ENCODE data around the gene MPP3.

Gene MPP3

DNA sequence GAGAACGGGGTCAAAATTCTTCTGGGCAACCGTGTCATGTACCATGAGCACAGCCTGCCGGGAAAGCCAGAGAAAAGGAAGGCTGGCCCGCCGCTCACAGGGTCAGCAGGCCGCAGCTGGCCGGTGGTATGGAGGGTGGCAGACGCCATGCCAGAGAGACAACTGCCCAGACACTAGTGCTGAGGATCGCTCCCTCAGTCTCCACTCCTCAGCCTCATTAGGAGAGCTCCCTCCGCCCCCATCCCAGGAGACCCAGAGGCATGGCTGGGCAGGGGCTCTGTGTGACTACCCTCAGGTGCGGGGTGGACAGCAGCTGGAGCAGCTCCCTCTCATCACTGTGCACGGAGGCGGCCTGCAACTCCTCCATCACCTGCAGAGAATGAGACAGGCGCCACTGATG lies 3.2 kb downstream of the MPP3 start:
- no peak for DNase-seq

DNA sequence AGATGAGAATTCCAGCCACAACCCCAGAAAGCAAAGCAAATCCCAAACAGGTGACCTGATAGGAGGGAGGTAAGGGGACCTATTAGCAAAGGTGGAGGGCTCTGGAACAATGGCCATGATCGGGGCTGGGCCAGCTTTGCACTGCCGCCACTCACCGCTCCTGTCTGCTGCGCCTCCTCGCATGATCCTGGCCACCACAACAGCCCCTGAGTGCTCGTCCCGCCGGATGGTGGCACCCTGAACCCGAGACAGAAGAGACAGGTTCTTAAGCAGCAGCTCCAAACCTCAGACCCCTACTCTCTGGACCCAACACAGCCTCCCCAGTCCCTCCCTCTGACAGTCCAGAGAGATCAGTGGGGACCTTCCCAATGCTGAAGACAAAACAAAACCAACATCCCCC lies 5.3 kb downstream of the MPP3 start:
- no peak for DNase-seq

DNA sequence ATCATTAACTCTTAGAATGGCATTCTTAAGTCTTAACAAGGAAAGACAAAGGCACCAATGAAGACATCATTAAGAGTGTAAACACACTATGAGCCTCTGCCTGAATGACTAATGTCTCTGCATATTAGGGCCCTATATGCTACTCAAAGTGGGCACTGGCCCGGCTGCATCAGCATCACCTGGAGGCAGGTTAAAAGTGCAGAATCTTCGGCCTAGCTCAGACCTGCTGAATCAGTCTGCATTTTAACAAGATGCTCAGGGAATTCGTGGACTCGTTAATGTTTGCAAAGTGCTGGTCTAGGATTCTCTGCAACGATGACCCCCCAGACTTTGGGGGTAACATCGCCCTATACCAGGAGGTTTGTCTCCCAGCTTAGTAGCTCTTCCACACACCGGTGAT lies 6.7 kb downstream of the MPP3 start:
- no peak for DNase-seq

DNA sequence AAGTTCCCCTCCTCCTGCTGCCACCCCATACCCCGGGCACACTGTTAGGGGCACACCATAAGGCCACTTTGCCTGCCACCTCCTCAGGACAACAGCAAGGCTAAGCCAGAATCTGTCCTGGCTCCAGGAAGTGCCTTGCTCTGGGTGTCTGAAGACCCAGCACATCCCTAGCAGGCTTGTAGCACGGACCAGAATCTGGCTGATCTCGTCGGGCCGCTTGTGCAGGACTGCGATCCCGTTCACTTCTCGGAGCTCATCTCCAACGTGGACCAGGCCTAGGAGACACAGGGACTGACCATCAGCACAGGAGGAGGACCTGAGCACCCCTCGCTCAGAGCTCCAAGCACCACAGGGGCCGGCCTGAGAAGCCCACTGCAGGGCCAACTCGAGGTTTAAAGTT lies 7.4 kb downstream of the MPP3 start:
- no peak for DNase-seq

DNA sequence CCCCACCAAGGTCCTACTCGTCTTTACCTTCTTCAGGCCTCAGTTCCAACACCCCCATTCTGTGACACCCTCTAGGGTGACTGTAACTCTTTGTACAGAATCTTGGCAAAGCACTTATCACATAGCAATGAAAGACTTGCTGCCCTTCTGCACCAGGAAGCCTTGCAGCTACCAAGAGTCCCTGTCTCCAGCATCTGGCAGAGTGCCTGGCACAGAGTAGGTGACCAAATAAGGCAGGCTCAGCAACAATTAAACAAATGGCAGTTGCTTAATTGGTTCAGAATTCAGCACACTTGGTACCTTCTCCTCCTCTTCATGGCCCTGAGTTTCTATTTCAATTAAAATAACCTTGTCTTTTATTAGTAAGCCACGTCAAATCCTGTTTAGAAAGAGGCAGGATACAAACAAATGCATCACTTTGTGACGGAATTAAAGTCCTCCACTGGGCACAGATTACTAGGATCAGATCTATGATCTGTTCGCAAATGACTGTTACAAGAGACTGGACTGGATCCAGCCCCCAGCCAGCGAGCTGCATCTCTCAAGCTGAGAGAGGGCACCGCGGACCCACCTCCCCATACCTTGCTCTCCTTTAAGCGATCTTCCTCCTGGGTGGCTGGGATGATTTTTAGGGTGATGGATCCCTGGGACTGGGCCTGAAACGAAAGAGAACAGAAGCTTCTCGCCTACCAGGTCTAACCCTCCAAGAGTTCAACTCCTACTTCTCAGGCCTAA lies 9.4 kb downstream of the MPP3 start:
- no peak for DNase-seq

DNA sequence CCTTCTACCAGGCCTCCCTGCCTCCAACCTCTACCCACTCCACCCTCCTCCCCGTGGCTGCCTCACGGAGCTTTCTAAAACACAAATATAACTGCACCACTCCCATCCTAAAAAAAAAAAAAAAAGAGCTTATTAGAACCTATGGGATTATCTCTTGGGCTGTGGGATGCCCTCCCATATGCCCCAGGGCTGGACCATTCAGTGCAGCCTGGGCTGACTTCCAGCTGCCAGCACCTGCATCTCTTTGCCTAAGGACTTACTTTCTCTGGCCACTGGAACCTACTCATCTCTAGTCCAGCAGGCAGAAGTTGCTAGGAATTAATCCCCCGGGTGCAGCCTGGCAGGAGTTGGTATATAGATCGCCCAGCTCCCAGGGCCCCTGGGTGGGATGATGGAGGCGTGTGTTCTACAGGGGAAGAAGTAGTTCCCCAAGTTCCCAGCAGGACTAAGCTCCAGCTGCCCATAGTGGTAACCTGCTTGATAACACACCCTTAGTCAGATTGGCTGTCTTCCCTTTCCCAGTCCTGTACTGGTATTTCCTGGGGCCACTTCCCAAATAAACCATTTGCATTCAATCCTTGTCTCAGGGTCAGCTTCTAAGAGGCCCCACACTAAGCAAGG lies 10.3 kb downstream of the MPP3 start:
- no peak for DNase-seq

DNA sequence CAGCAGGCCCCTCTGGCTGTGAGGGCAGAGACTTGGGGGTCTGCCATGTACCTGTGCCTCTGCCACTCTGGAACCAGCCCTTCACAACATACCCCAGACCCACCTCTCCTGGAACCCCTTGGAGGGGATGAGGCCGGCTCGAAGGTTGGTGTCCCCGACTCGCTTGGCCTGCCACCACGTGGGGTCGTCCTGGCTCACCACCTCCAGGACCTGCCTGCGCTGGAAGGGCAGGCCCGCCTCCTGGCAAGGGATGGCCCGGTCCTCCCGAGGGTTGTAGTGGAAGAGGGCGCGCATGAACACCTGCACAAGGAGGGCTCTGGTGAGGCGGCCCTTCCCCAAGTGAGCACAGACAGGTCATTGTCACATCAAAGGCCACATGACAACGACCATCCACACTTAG lies 12.2 kb downstream of the MPP3 start:
- DNase-seq: no peak

DNA sequence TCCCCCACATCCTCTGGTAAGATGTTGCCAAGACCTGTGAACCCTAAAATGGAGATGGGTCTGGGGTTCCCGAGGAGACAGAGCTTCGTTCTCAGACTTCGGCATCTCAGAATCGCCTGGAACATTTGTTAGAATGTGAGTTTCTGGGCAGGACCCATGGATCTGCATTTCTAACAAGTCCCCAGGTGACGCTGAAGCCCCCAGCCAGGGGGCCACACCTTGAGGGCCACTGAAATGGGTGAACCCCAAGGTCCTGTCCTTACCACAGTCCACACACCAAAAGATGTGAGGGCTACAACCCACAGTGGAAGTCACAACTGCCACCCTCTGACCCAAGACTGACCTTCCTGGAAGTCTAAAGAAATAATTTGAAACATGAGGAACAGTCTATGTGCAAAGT lies 14.0 kb downstream of the MPP3 start:
- no peak for DNase-seq

DNA sequence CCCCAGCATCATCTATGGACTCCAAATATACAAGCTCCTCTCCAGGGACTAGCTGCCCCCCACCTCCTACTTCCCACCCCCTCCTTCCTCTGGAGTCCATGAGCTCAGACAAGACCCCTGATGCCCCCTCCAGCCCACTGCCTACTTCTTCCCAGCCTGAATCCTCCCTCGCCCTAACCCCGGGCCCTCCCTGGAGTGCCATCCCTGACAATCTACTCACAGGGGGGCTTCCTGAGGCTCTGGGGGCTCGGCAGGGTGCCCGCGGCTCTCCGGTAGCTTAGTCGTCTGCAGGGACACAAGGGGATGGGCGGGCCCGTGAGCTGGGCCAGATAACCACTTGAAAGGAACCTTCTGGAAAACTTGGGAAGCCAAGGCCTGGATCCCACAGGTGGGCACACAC lies 15.1 kb downstream of the MPP3 start:
- DNase-seq: no peak

DNA sequence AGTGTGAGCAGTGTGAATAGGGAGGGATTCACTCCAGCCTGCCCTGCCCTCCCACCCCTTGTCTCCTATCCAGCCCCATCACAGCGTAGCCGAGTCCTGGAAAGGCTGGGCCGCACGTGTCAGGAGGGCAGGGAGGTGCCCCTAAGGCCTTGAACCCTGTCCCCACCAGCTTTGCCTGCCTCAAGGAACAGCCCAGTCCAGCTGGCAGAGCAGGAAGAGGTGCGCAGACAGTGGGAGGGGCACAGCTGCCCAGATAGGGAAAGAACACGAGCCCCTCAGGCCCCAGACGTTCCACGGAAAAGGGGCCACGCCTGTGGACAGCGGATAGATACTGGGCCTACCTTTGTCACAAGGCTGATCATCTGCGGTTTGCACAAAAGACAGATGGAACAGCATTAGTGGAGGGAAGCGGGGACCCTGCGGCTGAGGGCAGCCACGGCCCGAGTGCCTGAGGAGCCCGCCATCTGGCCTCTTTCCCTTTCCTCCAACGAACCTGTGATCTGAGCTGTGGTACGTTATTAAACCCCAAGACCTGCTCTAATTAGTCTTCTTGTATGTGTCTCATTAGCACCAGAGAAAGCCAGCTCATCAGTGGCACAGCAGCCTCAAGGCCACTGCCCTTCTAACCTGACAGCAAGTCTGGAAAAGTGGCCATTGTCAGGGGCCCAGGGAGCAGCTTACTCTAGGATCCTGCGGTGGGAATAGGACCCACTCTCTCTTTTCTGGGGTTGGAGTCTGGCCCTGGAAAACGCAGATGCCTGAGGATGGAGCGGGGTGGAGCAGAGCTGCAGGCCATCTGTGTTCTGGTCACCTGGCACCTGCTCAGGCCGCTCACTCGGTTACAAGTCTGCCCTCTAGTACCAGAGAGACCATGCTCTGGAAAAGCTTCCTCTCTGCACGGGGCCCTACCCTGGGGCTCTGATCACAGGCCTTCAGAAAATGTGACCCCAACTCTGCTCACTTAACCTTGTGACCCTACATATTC lies 16.3 kb downstream of the MPP3 start:
- no peak for DNase-seq

DNA sequence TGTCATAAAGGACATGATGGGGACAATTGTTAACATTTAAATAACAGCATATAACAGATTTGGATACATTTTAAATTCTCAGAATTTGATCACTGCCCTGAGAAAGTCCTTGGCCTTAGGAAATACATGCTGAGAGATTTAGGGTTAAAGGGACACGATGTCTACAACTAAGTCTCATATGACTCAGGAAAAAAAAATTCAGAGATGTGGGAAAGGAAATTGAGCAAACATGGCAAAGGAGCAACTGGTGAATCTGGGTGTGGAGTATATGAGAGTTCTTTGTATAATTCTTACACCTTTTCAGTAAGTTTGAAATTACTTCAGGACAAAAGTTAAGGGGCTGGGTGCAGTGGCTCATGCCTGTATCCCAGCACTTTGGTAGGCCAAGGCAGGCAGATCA lies 18.2 kb downstream of the MPP3 start:
- no peak for DNase-seq

DNA sequence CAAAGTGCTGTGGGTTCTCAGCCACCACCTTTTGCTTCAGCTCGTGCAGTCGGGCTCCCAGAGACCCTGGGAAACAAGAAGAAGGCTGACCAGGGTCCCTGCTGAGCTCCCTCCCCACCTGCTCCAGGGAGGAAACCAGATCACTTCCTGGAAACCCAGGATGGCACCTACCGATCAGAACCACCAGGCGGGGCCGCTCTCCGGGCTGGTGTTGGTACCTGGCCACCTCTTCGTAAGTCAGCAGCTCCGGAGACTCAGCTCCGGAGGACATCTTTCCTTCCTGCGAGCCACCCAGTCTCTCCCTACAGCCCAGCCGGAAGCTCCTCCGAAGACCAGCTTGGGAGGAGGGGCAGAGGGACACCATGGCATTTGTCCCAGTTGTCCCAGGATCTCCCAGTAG lies 18.9 kb downstream of the MPP3 start:
- DNase-seq: no peak

DNA sequence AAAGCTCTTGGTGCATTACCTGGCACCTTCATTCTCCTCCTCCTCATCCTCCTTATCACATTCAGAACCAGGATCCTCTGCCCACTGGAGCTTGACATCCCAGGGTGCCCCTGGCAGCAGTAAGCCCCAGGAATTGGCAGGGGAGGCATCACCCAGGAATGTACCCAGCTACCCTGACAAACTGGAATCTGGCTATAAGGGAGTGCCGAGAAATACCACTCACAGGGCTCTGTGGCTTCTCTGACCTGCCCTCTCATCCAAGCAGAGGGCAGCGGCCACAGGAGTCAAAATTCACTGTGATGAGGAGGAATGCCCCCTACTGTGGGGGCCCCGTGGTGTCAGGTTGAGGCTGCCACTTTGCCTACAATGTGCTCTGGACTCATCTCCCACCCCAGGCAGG lies 19.6 kb downstream of the MPP3 start:
- DNase-seq: no peak

DNA sequence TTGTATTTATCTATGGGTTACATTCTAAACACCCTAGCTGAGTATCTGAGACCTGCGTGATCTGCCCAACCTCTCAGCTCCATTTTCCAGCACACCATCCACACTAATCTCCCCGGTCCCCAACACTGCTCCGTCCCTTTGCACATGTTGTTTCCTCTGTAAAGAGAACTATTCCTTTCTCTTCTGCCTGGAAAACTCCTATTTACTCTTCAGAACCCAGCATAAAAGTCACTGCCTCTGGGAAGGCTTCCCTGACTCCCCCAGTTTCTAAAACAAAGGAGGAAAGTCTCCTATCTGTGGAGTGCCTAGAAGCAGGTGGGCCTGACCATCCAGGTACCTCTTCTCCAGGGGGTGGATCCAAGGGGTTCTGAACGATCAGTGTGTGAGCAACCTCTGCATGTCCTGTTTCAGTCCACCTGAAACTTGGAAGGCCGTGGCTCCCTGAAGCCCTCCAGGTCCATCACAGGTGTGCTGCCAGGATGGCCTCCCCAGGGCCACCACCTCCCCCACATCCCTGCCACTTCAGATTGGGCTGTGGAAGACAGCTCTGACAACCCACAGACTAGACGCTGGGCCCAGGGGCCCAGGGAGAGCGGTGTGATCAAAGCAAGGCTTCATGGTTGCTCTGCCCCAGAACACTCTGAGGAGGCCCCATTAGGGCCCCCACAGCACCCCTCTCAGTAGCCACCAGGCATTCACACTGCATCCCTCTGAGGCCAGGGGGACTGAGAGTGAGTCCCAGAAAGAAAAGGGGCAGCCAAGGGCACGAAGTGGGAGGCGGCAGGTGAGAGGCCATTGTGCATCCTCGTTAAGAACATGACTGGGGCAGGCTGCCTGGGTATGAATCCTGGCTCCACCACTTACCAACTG lies 20.3 kb downstream of the MPP3 start:
- no peak for DNase-seq

DNA sequence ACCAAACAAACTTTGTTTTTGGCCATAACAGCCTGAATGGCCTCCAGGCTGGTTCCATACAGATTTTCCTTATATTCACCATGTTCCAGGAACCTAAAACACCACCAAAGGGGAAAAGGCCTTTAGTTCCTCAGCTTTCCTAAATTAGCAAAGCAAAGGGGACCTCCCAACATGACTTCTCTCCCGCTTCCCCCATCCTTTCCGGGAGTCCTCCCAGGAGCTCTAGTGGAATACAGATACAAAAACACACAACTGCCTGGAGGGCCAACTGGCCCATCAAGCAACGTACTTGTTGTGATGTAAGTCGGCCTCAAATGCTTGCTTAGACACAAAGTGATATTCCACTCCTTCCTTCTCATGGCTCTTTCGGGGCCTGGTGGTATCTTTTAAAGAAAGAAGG lies 22.1 kb downstream of the MPP3 start:
- no peak for DNase-seq

DNA sequence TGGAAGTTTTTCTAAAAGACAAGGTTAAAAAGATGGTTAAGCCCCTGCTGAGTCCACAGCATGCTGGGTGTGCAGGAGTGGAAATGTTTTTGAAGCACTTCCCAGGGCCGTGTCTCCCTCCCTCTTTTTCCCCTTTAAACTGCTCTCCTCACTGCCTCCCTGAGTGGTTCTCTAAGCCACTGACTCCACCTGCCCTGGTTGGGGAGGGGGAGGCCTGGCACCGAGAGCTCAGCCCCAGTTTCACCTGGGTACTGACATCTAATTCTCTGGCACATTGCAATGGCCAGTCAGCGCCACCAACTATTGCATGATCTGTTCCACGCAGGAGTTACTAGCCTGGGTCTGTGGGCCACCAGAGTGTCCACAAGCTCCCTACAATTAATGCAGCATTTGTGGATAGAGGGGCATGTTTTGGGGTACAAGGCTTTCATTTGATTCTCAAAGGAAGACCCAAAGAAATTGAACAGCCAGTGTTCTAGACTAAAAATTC lies 22.7 kb downstream of the MPP3 start:
- DNase-seq: no peak

DNA sequence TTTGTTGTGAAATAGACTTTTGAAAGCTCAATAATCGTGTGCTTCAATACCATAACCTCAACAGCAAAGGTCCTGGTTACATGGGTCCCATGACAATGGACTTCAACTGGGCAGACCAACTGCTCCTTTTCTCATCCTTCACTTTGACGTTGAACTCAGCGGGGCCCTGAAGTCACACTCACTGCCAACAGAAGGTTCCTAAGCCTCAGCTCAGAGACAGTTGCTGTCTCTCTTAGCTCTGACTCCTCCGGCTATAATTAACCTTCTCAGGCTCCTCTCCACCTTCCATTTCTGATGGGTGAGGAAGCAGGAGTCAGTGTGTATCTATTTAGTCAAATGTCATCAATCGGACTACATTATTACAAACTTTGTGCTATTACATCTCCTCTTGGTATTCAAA lies 23.8 kb downstream of the MPP3 start:
- DNase-seq: no peak

DNA sequence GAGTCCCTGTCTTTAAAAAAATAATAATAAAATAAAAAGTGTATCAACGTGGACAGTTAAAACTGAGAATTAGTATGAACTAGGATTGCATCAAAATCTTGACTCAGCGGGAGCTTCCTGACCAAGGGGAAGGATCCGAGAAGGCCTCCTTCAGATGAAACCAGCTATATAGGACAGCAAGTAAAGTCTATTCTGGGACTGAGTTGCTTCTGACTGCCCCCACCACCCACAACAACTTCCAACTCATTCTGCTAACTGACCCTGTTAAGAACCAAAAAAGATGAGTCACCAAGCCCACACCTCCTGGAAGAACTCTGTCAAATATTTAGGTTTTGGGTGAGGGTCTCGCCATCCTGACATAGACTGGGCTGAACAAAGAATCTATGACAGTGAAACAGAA lies 24.9 kb downstream of the MPP3 start:
- DNase-seq: no peak

DNA sequence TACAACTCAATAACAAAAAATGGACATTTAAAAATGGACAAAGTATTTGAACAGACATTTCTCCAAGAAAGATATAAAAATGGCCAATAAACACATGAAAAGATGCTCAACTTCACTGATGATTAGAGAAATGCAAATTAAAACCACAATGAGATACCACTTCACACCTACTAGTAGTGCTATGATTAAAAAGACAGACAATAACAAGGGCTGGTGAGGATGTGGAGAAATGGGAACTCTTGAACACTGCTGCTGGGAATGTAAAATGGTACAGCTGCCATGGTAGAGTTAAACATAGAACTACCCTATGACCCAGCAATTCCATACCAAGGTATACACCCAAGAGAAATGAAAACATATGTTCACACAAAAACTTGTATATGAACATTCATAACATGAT lies 27.8 kb downstream of the MPP3 start:
- no peak for DNase-seq

DNA sequence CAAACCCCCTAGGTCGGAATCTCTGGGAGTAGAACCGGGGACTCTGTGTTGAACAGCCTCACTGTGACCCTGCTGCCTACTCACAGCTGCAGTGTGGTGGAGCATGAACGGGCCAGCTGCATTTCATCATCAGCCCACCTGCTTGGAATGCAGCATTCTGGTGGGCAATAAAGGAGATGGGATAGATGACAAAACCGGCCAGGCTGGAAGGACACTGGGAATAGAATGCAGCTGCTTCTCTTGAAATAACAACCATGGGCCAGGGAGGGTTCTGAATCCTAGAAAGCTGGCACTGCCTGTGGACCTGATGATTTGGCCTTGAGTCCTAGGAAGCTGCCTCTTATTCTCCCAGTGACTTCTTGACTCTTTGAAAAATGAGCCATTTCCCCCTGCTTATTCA lies 29.2 kb downstream of the MPP3 start:
- DNase-seq: no peak

DNA sequence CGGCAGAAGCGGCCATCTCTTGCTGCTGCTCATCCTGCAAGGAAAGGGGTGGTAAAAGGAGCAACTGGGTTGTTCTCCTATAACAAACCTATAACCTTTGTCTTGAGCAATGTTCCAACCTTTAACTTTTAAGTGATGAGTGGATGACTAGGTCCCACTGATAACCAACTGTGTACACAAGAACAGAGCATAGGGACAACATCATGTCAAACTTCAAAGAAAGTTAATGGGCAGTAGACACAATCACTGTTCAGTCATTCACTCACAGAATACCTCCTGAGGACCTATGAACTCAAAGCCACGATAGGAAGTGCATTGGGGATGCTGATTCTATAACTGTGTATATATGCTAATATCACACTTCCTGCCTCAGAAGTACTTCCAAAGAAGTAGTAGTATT lies 31.1 kb downstream of the MPP3 start:
- no peak for DNase-seq

DNA sequence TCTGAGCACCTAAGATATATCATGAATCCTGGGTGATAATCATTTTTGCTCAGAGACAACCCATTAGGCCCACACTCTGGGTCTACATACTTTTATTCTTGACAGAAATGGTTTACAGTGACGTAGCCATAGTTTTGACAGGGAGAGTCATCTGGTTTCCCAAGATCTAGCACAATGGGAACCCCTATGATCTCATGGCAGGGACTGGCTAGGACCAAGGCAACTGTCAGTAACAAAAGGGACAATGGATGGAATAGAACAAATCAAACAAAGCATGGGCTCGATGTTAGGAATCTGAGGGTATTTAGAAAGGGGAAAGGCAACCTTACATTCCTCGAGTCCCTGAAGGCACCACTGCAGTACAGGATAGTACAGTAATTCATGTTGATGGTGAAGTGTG lies 32.2 kb downstream of the MPP3 start:
- DNase-seq: no peak

DNA sequence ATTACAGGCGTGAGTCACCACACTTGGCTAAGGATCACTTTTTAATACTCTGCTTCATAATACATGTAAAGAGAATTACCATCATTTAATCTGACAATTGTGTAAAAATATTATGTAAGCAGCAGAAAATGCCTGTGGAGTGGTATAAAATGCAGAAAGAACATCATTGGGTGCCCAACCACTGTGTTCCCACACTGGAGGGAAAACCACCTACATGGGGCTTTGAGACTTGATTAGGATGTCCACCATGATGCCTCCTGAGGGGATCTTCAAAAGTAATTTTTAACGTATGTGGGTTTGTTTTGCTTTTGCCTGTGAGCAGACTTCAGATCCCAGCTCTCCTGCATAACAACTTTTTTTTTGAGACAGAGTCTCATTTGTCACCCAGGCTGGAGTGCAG lies 33.9 kb downstream of the MPP3 start:
- no peak for DNase-seq
